C4-2B (cell line): Measurements from ENCODE around the gene KLHL33.
A peak's percentile ranks its signal among the peaks of the same experiment; 100 is the strongest.
"Not testable (repeated sequence)": the region's sequence is repeated elsewhere in the genome, so short reads cannot be mapped to it uniquely, and the experiment has no call there.

Experiments
- H3K27ac ChIP-seq: fragments of 450-650 bp; 2 replicates; pipeline ENCODE4 v1.5.1; 2017
- CTCF ChIP-seq: fragments of 450-650 bp; conservative IDR thresholded peaks from 2 replicates; pipeline ENCODE4 v1.5.1; 2017; ENCODE audit warnings: mild to moderate bottlenecking
- ZFX ChIP-seq: fragments of 450-650 bp; IDR thresholded peaks from 2 replicates; pipeline ENCODE4 v1.6.1; 2017

The KLHL33 gene

GRCh38 chr14:20456971-20457370 lies 21.0 kb upstream of the KLHL33 start:
- no peak for TF ChIP-seq CTCF
- TF ChIP-seq ZFX = no peak
- no peak overlapping the region for H3K27ac ChIP-seq

- peak overlapping the region; percentile 93 for H3K27ac ChIP-seq
- TF ChIP-seq CTCF = no peak
- TF ChIP-seq ZFX = 0 out of 2 replicates have a peak, but pooled peaks have one; percentile 7
Measured at GRCh38 chr14:20455355-20456300, 19.7 kb upstream of the KLHL33 start.

GRCh38 chr14:20454516-20455354 lies 18.8 kb upstream of the KLHL33 start, which contains the start of the genes APEX1 and OSGEP:
TSS of gene APEX1 (plus strand) at chr14:20455226. CDS start at chr14:20455646, 420 bp downstream.
TSS of gene OSGEP (minus strand) at chr14:20454812. CDS start at chr14:20454683, 129 bp downstream.
- H3K27ac ChIP-seq = peak within 1 kb of the TSS; percentile 93
- TF ChIP-seq CTCF (no peak), ZFX (peak; percentile 42; the same call in 1 of the 2 replicates)

- H3K27ac ChIP-seq = not testable (repeated sequence)
Measured at GRCh38 chr14:20452831-20453230, 16.9 kb upstream of the KLHL33 start.

GRCh38 chr14:20446889-20447288 lies 10.9 kb upstream of the KLHL33 start:
- no peak for TF ChIP-seq CTCF
- no peak for TF ChIP-seq ZFX
- H3K27ac ChIP-seq = no peak overlapping the region

GRCh38 chr14:20443650-20444049 lies 7.7 kb upstream of the KLHL33 start:
- not testable (repeated sequence) for H3K27ac ChIP-seq

GRCh38 chr14:20441461-20441860 lies 5.5 kb upstream of the KLHL33 start:
- TF ChIP-seq CTCF (no peak), ZFX (no peak)
- H3K27ac ChIP-seq = no peak overlapping the region

GRCh38 chr14:20440882-20441281 lies 4.9 kb upstream of the KLHL33 start:
- no peak overlapping the region for H3K27ac ChIP-seq

More at GRCh38 chr14:20440882-20441281, 4.9 kb upstream of the KLHL33 start:
- TF ChIP-seq CTCF (no peak), ZFX (no peak)
